ENCODE measurements around the gene NAPB. TPM values are rescaled to one million over a fixed set of nuclear protein-coding genes. Genes with fewer than 3 reads are reported as not detected.

Gene NAPB
- polyA plus RNA-seq, 1 donor from 2014 or later, result 133 TPM

- Histone ChIP-seq H3K36me3 (ENCODE audit: insufficient read depth, low read length) (no peaks in the 10 kb centered on the region), H3K9me2 (ENCODE audit: insufficient read depth, low read length) (no peaks in the 10 kb centered on the region), H3K4me2 (ENCODE audit: low read length) (no peak overlapping the region), H3F3A (ENCODE audit: insufficient read depth, low read length, poor library complexity, severe bottlenecking) (no peaks in the 10 kb centered on the region), H4K20me1 (ENCODE audit: insufficient read depth) (no peaks in the 10 kb centered on the region), H3K27ac (ENCODE audit: low read length) (no peak overlapping the region), H2AFZ (ENCODE audit: low read depth, low read length) (no peak overlapping the region), H3K79me2 (replicated peaks; ENCODE audit: insufficient read depth, low read length) (no peaks in the 10 kb centered on the region), H3K9me3 (ENCODE audit: low read length) (no peaks in the 10 kb centered on the region), H3K4me3 (ENCODE audit: low read length) (no peak overlapping the region), H3K9ac (ENCODE audit: low read length) (no peak overlapping the region), H3K27me3 (ENCODE audit: insufficient read depth, low read depth, low read length) (no peaks in the 10 kb centered on the region)
- TF ChIP-seq TAF1 (IDR thresholded peaks at IDR 0.05; ENCODE audit: low read depth) (no peak), CTCF (IDR thresholded peaks at IDR 0.05; ENCODE audit: poor library complexity, severe bottlenecking) (peak; percentile 25)
Measured at GRCh38 chr20:23446505-23446904, 25.2 kb upstream of the NAPB start.

- H3K4me3 ChIP-seq (ENCODE audit: low read length), result no peak overlapping the region
Measured at GRCh38 chr20:23445596-23446217, 24.4 kb upstream of the NAPB start.

DNA sequence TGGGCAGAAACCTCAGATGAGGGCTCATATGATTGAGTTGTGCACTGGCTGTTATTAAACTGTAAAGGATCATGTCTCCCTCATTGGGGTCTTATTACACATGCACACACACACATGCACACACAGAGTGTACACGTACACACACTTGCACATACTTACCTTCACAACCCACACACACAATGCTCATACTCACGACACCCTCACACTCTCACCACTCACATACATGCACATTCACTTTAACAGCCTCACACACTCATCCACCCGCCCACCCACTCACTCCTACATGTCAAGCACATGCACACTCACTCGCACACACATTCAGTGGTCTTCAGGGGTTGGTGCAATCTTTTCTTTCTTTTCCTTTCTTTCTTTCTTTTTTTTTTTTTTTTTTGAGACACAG, 23.6 kb upstream of the NAPB start:
- TF ChIP-seq REST (IDR thresholded peaks at IDR 0.05; ENCODE audit: borderline replicate concordance) (no peak), SMC3 (conservative IDR thresholded peaks at IDR 0.05; ENCODE audit: poor library complexity) (no peak), RAD21 (conservative IDR thresholded peaks at IDR 0.05) (no peak), TAF1 (IDR thresholded peaks at IDR 0.05; ENCODE audit: low read depth) (no peak), EZH2 (IDR thresholded peaks at IDR 0.05; ENCODE audit: borderline replicate concordance, insufficient read depth, low read length, poor library complexity, severe bottlenecking) (no peak), CTCF (IDR thresholded peaks at IDR 0.05; ENCODE audit: poor library complexity, severe bottlenecking) (no peak), EP300 (conservative IDR thresholded peaks at IDR 0.05; ENCODE audit: poor library complexity, severe bottlenecking) (no peak), POLR2AphosphoS5 (IDR thresholded peaks at IDR 0.05) (no peak), MXI1 (conservative IDR thresholded peaks at IDR 0.05; ENCODE audit: poor library complexity, severe bottlenecking) (no peak)
- H3K27ac ChIP-seq (ENCODE audit: low read length), result no peak overlapping the region
- no peak overlapping the region for H2AFZ ChIP-seq (ENCODE audit: low read depth, low read length)
- H3K9me3 ChIP-seq (ENCODE audit: low read length), result no peaks in the 10 kb centered on the region
- H3K27me3 ChIP-seq (ENCODE audit: insufficient read depth, low read depth, low read length), result no peaks in the 10 kb centered on the region
- H3K9me2 ChIP-seq (ENCODE audit: insufficient read depth, low read length), result no peaks in the 10 kb centered on the region
- H3F3A ChIP-seq (ENCODE audit: insufficient read depth, low read length, poor library complexity, severe bottlenecking), result no peaks in the 10 kb centered on the region
- H3K36me3 ChIP-seq (ENCODE audit: insufficient read depth, low read length), result no peaks in the 10 kb centered on the region
- no peaks in the 10 kb centered on the region for H4K20me1 ChIP-seq (ENCODE audit: insufficient read depth)
- H3K79me2 ChIP-seq (replicated peaks; ENCODE audit: insufficient read depth, low read length), result no peaks in the 10 kb centered on the region
- no peak overlapping the region for H3K9ac ChIP-seq (ENCODE audit: low read length)
- no peak overlapping the region for H3K4me3 ChIP-seq (ENCODE audit: low read length)
- H3K4me2 ChIP-seq (ENCODE audit: low read length), result no peak overlapping the region

More at GRCh38 chr20:23445596-23446217, 24.4 kb upstream of the NAPB start:
- Histone ChIP-seq H3K9ac (ENCODE audit: low read length) (no peak overlapping the region), H2AFZ (ENCODE audit: low read depth, low read length) (no peak overlapping the region), H3F3A (ENCODE audit: insufficient read depth, low read length, poor library complexity, severe bottlenecking) (no peaks in the 10 kb centered on the region), H3K79me2 (replicated peaks; ENCODE audit: insufficient read depth, low read length) (no peaks in the 10 kb centered on the region), H3K27ac (ENCODE audit: low read length) (no peak overlapping the region), H3K9me2 (ENCODE audit: insufficient read depth, low read length) (no peaks in the 10 kb centered on the region), H3K9me3 (ENCODE audit: low read length) (no peaks in the 10 kb centered on the region), H3K27me3 (ENCODE audit: insufficient read depth, low read depth, low read length) (no peaks in the 10 kb centered on the region), H3K4me2 (ENCODE audit: low read length) (no peak overlapping the region), H3K36me3 (ENCODE audit: insufficient read depth, low read length) (no peaks in the 10 kb centered on the region), H4K20me1 (ENCODE audit: insufficient read depth) (no peaks in the 10 kb centered on the region)
- TF ChIP-seq EP300 (conservative IDR thresholded peaks at IDR 0.05; ENCODE audit: poor library complexity, severe bottlenecking) (no peak), POLR2AphosphoS5 (IDR thresholded peaks at IDR 0.05) (no peak), RAD21 (conservative IDR thresholded peaks at IDR 0.05) (no peak), EZH2 (IDR thresholded peaks at IDR 0.05; ENCODE audit: borderline replicate concordance, insufficient read depth, low read length, poor library complexity, severe bottlenecking) (no peak)

Measured in neural cell (in vitro differentiated cells).